ENCODE results near the gene SGK2.
A peak's percentile ranks its signal among the peaks of the same experiment; 100 is the strongest.

Gene SGK2

GRCh38 chr20:43558412-43559146 is at the start of gene SGK2:
TSS of gene SGK2 (plus strand) at chr20:43559027. CDS start at chr20:43566496, 7,469 bp downstream.
- DNase-seq (ENCODE audit: low read depth in 2 of 2): no peak

DNA sequence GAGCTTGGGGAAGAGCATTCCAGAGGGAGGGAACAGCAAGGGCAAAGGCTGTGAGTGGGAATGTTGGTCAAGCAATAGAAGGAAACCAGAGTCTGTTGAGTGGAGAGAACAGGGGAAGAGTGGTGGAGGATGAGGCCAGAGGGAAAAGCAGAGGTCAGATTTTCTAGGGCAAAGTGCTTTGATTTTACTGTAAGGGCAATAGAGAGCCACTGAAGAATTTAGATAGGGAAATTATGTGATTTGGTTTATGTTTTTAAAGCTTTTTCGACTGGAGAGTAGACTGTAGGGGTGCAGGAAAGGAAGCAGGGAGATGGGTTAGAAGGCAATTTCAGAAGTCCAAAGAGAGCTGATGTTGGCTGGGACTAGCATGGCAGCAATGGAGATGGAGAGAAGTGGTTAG is 46.9 kb upstream of the SGK2 start:
- DNase-seq (ENCODE audit: low read depth in 2 of 2): no peak

DNA sequence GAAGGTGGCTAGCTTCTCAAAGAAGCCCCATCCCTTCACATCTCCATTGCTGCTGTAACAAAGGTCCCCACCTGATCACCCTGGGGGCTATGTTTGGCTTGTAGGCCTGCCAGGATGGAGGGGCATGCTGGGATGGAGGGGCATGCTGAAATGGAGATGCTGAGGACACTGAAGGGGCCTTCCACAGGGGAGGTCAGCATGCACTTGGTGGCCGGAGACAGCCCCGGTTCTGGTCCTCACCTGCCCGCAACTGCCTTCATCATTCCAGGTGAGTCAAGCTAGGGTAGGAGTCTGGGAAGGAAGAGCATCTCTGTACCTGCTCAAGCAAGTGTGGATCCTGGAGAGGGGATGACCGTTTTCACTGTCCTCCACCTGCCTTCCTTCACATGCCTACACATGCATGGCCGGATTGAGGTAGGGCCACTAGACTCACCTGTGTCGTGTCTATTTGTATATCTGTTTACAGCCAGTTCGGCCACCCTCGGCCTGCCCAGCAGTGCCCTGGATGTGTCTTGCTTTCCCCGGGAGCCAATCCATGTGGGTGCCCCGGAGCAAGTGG is 45.4 kb upstream of the SGK2 start:
- no peak for DNase-seq (ENCODE audit: low read depth in 2 of 2)

DNA sequence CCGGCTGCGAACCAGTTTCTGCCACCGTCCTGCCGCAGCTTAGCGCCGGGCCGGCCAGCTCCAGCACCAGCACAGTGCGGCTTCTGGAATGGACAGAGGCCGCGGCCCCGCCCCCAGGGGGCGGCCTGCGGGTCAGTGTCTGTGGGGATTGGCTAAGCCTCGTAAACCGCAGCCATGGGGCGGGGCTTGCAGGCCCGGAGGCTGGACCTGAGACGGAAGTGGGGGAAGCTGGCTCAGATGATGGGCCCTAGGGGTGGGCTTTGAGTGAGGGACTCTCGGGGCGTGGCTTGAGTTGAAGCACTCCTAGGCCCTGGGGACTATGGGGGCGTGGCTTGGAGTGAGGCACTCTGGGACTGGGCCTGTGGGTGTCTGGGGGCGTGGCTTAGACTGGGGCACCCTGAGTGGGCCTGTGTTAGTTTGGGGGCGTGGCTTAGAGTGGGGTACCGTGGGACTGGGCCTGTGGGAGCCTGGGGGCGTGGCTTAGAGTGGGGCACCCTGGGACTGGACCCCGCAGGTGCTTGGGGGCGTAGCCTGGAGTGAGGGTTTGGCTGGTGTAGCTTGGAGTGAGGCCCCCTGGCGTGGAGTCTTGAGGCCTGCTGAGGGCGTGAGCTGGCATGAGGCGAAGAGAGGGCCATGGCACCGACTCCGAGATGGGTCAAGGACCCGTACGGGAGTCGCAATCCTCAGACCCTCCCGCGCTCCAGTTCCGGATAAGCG is 44.7 kb upstream of the SGK2 start:
- peak; percentile 87 to 91 for DNase-seq (ENCODE audit: low read depth in 2 of 2)

- DNase-seq (ENCODE audit: low read depth in 2 of 2): no peak
Observed at GRCh38 chr20:43514648-43514999, 44.2 kb upstream of the SGK2 start.

GRCh38 chr20:43515628-43516027 is 43.2 kb upstream of the SGK2 start:
- DNase-seq (ENCODE audit: low read depth in 2 of 2): no peak

GRCh38 chr20:43516251-43516824 is 42.5 kb upstream of the SGK2 start:
- DNase-seq (ENCODE audit: low read depth in 2 of 2): no peak

DNA sequence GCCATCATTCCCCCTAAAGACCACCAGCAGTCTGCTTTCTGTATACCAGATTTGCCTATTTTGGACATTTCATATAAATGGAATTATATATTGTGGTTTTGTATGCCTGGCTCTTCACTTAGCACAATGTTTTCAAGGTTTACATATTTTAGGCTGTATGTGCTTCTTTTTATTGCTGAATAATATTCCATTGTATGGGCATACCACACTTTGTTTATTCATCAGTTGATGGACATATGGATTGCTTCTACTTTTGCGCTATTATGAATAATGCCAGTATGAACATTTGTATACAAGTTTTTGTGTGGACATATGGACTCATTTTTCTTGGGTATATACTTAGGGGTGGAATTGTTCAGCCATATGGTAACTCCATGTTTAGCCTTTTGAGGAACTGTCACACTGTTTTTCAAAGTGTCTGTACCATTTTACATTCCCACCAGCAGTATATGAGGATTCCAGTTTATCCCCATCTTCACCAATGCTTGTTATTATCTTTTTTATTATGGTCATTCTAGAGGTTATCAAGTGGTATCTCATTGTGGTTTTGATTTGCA is 38.7 kb upstream of the SGK2 start:
- no peak for DNase-seq (ENCODE audit: low read depth in 2 of 2)

DNA sequence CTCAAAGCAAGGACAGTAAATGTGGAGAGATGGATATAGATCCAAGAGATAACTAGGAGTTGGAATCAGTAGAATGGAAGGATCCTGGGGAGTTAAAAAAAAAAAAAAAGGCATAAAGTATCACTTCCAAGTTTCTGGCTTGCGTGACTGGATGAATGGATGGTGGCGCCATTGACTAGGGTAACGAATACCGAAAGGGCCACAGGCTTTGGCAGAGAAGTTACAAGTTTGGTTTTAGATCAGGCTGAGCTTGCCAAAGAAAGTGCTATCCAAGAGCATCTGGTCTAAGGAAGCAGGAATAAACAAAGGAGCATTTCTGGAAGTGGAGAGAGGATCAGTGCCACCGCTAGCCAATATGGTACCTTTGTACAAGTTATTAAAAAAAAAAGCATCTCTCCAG is 33.8 kb upstream of the SGK2 start:
- DNase-seq (ENCODE audit: low read depth in 2 of 2): no peak

GRCh38 chr20:43528258-43528875 is 30.5 kb upstream of the SGK2 start:
- DNase-seq (ENCODE audit: low read depth in 2 of 2): no peak

DNA sequence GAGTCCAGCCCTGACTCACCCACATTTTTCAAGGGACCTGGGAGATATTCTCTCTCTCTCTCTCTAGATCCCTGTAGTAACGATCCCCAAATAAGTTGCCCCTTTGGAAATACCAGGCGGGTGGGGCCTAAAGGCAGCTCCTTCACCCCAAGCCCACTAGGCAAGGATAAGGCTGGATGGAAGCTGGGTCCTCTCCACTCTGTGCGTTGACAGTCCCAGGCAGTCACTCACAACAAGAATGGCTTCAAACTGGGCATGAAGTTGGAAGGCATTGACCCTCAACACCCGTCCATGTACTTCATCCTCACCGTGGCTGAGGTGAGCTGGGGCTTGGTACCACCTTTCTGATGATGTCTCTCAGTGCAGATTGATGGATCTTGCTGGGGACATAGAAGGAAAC is 29.8 kb upstream of the SGK2 start:
- no peak for DNase-seq (ENCODE audit: low read depth in 2 of 2)

GRCh38 chr20:43529457-43530153 is 29.2 kb upstream of the SGK2 start:
- no peak for DNase-seq (ENCODE audit: low read depth in 2 of 2)

DNA sequence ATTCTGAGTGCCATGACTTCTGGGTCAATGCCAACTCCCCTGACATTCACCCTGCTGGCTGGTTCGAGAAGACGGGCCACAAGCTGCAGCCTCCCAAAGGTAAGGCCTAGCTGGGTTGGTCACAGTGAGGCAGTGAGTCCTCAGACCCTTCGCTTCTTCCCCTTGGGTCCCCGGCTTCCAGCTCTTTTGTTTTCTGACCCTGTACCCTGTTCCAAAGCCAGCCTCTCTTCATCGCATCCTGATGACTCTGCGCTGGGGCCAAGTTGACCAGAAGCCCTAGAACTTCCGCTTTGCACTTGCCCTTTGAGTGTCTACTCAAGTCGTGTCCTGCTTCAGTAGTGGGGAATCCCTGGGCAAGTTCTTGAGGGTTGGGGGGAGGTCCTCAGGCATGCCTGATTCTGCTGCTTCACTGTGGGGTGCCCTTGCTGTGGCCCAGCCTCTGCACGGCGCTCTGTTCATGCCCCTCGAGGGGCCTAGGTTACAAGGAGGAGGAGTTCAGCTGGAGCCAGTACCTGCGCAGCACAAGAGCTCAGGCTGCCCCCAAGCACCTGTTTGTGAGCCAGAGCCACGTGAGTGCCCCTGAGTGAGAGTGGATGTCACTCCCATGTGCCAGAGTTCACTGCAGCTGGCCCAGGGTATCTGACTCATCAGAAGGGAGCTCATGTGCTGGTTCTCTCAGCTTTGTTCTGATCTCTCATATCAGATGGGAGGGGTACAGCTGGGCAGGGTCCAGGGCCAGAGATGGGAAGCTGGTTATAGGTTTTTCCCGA is 28.3 kb upstream of the SGK2 start:
- DNase-seq (ENCODE audit: low read depth in 2 of 2): no peak

DNA sequence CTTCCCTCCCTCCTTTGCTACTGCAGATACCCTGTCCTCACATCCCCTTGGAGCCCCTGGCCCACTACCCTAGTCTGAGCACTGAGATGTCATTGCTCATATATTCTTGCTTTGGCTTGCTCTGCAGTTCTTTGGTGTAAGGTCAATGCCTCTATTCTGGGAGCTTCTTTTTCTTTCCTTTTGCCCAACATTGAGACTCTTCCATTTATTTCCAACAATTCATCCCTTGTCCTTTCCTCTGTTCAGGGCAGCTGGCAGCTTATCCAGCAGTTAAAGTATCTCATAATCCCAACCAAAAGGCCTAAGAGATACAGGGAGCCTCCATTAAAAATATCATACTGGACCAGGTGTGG is 27.8 kb upstream of the SGK2 start:
- DNase-seq (ENCODE audit: low read depth in 2 of 2): no peak

GRCh38 chr20:43532416-43533055 is 26.3 kb upstream of the SGK2 start:
- no peak for DNase-seq (ENCODE audit: low read depth in 2 of 2)

- DNase-seq (ENCODE audit: low read depth in 2 of 2): no peak
Observed at GRCh38 chr20:43533060-43533459, 25.8 kb upstream of the SGK2 start.

DNA sequence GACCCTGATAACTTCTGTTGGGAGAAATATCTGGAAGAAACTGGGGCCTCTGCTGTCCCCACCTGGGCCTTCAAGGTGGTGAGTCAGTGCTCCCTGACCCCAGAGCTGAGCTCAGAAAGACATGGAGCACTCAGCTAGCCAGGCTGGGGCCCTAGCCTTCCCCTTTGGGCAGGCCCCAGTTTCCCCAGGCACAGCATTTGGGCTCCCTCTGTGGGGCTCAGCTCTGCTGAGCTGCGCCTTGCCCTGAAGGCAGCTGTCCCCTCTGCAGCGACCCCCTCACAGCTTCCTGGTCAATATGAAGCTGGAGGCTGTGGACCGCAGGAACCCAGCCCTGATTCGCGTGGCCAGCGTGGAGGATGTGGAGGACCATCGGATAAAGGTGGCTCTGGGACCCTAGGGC is 24.8 kb upstream of the SGK2 start:
- DNase-seq (ENCODE audit: low read depth in 2 of 2): no peak

DNA sequence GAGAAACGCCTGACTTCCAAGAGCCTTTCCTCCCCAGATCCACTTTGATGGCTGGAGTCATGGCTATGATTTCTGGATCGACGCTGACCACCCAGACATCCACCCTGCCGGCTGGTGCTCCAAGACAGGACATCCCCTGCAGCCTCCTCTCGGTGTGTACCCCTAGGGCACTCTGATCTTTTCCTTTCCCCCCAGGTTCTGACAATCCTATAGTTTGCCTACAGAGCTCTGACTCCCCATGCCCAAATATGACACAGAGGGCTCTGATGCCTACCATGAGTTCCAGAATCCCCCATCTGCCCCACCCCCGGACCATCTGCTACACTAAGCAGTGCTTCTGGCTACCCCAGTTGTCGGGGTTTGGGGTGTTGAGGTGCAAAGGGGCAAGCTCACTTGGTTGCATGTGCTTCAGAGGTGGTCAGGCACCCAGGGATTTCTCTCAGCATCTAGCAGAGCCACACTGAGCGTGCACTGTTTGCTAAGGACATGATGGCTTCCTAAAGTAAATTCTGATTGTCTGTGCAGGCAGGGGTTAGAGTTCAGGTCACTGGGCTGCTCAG is 24.0 kb upstream of the SGK2 start:
- no peak for DNase-seq (ENCODE audit: low read depth in 2 of 2)

DNA sequence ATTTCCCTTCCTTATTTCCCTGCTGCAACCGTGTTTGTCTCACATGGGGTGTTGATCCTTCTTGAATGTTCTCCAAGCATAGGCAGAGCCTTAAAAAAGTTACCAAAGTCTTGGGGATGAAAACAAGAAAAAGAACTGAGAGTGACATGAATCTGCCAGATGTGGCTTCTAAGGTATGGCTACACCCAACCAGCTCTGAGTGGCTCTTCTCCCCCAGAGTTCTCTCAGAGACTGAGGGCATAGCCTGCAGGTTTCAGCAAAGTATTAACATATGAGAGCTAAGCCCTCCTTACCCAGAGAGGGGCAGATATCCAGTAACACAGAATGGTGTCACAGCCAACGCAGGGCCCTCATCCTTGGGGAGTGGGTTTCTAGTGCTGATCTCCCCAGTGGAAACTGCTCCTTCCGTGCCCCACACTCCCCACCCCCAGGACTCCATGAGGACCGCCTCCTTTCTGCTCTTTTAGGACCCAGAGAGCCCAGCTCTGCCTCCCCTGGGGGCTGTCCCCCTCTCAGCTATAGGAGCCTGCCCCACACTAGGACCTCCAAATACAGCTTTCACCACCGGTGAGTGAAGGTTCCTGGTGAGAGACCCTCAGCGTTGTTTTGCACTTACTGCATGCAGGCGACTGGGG is 23.3 kb upstream of the SGK2 start:
- DNase-seq (ENCODE audit: low read depth in 2 of 2): no peak

All from stimulated activated CD4-positive, alpha-beta T cell treated with anti-CD3 and anti-CD28 coated beads, Interleukin-4, amount 100 ng/mL, for 48 hours (primary cell).